Activated T-helper 2 cell treated with anti-CD3 and anti-CD28 coated beads, Interferon-gamma antibody, Interleukin-2, Interleukin-4, amounts not matched to agents 10 μg/mL and 5 μg/mL and 100 μg/mL, durations not matched to agents 14 hours and 24 hours and 36 hours (primary cell): Measurements from ENCODE around the gene SMURF2. TPM values are rescaled to one million over a fixed set of nuclear protein-coding genes. Genes with fewer than 3 reads are reported as not detected.
"Not testable (repeated sequence)": the region's sequence is repeated elsewhere in the genome, so short reads cannot be mapped to it uniquely, and the experiment has no call there.

Source experiments
- DNase-seq: peaks from one replicate; pipeline ENCODE4 v3.0.0; 2021; ENCODE audit warnings: low spot score
- H3K27ac Mint-ChIP-seq: one replicate; pipeline ENCODE4 v1.8.0; 2021; ENCODE audit warnings: mixed read lengths
- H3K27me3 Mint-ChIP-seq: one replicate; pipeline ENCODE4 v1.8.0; 2021; ENCODE audit warnings: low read depth, mixed read lengths
- H3K36me3 Mint-ChIP-seq: one replicate; pipeline ENCODE4 v1.8.0; 2021; ENCODE audit warnings: low read depth, mixed read lengths
- H3K4me1 Mint-ChIP-seq: one replicate; pipeline ENCODE4 v1.8.0; 2021; ENCODE audit warnings: low read depth, mixed read lengths
- H3K4me3 Mint-ChIP-seq: one replicate; pipeline ENCODE4 v1.8.0; 2021; ENCODE audit warnings: low read depth, mild to moderate bottlenecking, moderate library complexity, mixed read lengths
- H3K9me3 Mint-ChIP-seq: one replicate; pipeline ENCODE4 v1.8.0; 2021; ENCODE audit warnings: mixed read lengths
- intact Hi-C: fragments of 100-400 bp; cut with micrococcal nuclease; formaldehyde crosslinking; loops from one replicate; pipeline ENCODE4 v1.15.1; 2023
- total RNA-seq: library from RNA; stranded (reverse); gene quantifications from 2 replicates; pipeline ENCODE4 v1.2.3, GENCODE V29; 2022

The SMURF2 gene
- total RNA-seq, 1 donor from 2014 or later = 13.1 TPM

DNA sequence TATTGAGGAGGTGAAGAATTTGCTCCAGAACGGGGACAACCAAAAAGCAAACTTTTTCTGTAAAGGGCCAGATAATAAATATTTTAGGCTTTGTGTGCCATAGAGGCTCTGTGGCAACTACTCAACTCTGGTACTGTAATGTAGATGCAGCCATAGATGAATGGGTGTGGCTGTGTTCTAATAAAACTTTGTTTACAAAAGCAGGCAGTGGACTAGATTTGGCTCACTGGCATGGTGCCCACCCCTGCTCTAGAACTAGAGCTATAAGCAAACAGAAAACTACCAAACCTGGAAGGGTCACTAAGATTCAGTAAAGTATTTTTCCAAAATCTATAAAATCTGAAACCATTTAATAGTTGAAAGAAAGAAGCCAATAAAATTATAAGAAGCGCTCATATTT lies 24.6 kb upstream of the SMURF2 start:
- no peaks in the 10 kb centered on the region for H3K9me3 Mint-ChIP-seq
- no peak for DNase-seq
- H3K27ac Mint-ChIP-seq = no peak overlapping the region
- no peaks in the 10 kb centered on the region for H3K27me3 Mint-ChIP-seq
- intact Hi-C loops = no loop called here
- peaks cover 2% of the 10 kb centered on the region for H3K4me1 Mint-ChIP-seq
- no peaks in the 10 kb centered on the region for H3K36me3 Mint-ChIP-seq
- H3K4me3 Mint-ChIP-seq = no peak overlapping the region

DNA sequence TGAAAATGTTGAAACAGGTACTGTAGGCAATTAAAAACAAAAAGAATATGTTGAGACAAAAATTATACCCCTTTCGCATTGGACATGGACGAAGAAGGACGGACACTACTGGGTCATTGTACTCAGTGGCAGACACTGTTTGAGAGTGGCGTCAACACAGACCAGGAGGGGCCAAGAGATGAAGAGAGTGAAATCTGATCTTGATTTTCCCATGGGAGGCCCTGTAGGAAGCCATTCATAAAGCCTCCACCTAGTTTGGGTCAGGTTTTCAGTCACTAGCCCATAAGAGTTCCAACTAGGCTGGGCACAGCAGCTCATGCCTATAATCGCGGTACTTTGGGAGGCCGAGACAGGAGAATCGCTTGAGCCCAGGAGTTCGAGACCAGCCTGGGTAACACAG lies 23.6 kb upstream of the SMURF2 start:
- H3K9me3 Mint-ChIP-seq = no peaks in the 10 kb centered on the region
- no peak overlapping the region for H3K27ac Mint-ChIP-seq
- no peak overlapping the region for H3K4me3 Mint-ChIP-seq
- no peaks in the 10 kb centered on the region for H3K36me3 Mint-ChIP-seq
- intact Hi-C loops = no loop called here
- H3K27me3 Mint-ChIP-seq = no peaks in the 10 kb centered on the region
- H3K4me1 Mint-ChIP-seq = peaks cover 2% of the 10 kb centered on the region
- DNase-seq = no peak

DNA sequence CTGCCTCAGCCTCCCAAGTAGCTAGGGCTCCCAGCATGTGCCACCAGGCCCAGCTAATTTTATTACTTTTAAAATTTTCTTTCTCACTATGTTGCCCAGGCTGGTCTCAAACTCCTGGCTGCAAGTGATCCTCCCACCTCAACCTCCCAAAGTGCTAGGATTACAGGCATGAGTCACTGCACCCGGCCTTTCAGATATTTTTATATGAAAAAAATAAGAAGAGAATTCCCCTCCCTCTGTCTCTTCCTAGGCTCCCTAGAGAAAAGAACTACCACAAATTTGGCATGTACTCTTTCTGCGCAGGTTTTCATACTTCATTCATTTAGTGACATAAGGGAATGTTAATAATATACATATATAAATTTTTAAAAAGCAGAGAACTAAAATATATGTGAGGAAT lies 21.7 kb upstream of the SMURF2 start:
- Mint-ChIP-seq H3K9me3 (no peaks in the 10 kb centered on the region), H3K27ac (no peak overlapping the region), H3K36me3 (no peaks in the 10 kb centered on the region), H3K27me3 (no peaks in the 10 kb centered on the region), H3K4me1 (peaks cover 2% of the 10 kb centered on the region), H3K4me3 (no peak overlapping the region)
- DNase-seq = no peak
- intact Hi-C loops = no loop called here

DNA sequence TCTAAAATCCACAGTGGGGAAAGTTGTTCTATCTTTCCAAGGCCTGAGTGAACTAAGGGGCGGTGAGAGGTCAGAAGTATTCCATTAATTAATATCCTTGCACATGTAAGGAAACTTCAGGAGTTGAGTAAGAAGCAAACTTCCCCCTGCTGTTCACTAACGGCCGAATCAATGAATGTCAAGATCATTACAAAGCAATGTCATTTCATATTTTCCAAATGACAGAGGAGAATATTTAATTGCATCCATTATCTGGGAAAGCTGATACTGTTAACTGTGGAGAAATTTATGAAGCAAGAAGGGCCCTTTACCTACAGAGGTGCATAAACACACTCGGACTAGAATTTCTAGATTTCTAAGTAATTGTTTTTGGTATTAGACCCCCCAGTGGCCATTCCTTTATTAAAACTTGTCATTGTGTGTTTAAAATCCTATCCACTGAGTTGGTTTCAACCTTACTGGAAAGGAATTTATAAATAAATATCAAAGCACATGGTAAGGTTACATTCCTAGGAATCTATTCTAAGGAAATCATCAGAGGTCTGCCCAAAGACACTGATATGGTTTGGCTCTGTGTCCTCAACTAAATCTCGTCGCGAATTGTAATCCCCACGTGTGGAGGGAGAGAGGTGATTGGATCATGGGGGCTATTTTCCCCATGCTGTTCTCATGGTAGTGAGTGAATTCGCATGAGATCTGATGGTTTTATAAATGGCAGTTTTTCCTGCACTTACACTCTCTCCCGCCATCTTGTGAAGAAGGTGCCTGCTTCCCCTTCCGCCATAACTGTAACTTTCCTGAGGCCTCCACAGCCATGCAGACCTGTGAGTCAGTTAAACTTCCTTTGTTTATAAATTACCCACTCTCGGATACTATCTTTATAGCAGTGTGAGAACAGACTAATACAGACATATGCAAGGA lies 20.4 kb upstream of the SMURF2 start:
- DNase-seq = no peak
- Mint-ChIP-seq H3K4me3 (no peak overlapping the region), H3K27me3 (no peaks in the 10 kb centered on the region), H3K36me3 (no peaks in the 10 kb centered on the region), H3K4me1 (peaks cover 2% of the 10 kb centered on the region), H3K9me3 (no peaks in the 10 kb centered on the region), H3K27ac (no peak overlapping the region)
- intact Hi-C loops = no loop called here

DNA sequence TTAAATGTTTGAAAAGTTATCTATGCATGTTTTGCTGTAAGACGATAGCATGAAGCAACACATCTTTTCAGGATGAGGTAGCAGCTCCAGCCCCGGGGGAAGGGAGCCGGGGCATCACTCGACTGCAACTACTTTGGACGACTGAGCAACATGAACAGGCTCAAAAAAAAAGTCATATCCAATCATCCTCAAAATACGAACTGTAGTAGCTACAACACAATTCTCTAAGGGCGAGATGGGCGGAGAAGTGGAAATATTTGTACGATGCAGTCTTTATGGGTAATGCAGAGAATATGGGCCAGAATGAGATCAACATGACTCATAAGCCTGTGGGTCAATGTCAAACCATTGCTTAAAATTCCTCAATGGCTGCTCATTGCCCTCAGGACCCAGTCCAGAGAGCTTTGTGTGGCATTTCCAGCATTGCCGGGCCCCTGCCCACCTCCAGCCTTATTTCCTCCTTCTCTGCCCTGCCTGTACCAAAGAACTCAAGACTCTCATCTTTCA lies 17.7 kb upstream of the SMURF2 start:
- H3K27me3 Mint-ChIP-seq = no peaks in the 10 kb centered on the region
- DNase-seq = no peak
- peaks cover 2% of the 10 kb centered on the region for H3K4me1 Mint-ChIP-seq
- no peak overlapping the region for H3K4me3 Mint-ChIP-seq
- no peak overlapping the region for H3K27ac Mint-ChIP-seq
- no peaks in the 10 kb centered on the region for H3K36me3 Mint-ChIP-seq
- no peaks in the 10 kb centered on the region for H3K9me3 Mint-ChIP-seq
- intact Hi-C loops = no loop called here

DNA sequence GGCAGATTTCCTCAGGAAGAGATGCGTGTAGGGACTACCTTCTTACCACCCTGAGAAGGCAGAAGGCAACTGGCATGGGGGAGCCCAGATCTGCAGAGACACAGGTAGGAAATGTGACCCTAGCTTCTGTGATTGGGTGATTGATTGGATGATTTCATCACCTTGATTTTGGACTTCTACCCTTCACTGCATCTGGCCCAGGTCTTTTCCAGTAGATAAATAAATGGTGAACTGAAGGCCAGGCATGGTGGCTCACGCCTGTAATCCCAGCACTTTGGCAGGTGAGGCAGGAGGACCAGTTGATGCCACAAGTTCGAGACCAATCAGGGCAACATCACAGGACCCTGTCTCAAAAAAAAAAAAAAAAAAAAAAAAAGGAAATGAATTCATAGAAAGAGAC lies 14.7 kb upstream of the SMURF2 start:
- Mint-ChIP-seq H3K9me3 (no peaks in the 10 kb centered on the region), H3K27me3 (no peaks in the 10 kb centered on the region), H3K27ac (no peak overlapping the region), H3K36me3 (no peaks in the 10 kb centered on the region), H3K4me1 (no peaks in the 10 kb centered on the region), H3K4me3 (no peak overlapping the region)
- intact Hi-C loops = no loop called here
- no peak for DNase-seq

DNA sequence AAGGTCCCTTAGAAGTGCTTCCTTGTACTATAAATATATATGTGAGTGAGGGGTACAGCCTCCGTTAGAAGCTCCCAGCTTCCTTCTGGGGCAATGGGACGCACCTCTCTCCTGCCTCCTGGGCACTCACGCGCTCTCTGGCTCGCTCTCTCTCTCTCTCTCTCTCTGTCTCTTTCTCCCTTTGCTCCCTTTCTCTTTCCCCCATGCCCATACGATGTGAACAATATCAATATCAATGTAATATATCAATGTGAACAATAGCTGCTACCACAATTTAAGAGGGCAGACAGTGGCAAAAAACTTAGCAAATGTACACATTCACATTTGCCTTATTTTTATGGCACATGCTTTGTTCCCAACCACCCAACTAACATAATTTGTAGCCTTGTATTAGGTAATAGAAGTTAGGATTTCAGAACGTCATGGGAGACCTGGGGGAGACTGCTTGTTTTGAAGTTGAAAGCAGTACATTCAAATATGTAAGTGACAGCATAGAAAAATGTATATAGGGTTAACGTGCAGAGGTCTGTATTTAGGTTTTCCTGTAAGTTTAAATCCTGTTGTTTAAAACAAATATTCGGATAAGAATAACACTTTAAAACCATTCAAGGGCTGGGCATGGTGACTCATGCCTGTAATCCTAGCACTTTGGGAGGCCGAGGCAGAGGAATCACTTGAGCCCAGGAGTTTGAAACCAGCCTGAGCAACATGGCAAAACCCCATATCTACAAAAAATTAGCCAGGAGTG lies 8.9 kb upstream of the SMURF2 start:
- H3K4me1 Mint-ChIP-seq, H3K27me3 Mint-ChIP-seq, H3K4me3 Mint-ChIP-seq, H3K27ac Mint-ChIP-seq, H3K36me3 Mint-ChIP-seq, DNase-seq, H3K9me3 Mint-ChIP-seq, intact Hi-C loops: not testable (repeated sequence)

DNA sequence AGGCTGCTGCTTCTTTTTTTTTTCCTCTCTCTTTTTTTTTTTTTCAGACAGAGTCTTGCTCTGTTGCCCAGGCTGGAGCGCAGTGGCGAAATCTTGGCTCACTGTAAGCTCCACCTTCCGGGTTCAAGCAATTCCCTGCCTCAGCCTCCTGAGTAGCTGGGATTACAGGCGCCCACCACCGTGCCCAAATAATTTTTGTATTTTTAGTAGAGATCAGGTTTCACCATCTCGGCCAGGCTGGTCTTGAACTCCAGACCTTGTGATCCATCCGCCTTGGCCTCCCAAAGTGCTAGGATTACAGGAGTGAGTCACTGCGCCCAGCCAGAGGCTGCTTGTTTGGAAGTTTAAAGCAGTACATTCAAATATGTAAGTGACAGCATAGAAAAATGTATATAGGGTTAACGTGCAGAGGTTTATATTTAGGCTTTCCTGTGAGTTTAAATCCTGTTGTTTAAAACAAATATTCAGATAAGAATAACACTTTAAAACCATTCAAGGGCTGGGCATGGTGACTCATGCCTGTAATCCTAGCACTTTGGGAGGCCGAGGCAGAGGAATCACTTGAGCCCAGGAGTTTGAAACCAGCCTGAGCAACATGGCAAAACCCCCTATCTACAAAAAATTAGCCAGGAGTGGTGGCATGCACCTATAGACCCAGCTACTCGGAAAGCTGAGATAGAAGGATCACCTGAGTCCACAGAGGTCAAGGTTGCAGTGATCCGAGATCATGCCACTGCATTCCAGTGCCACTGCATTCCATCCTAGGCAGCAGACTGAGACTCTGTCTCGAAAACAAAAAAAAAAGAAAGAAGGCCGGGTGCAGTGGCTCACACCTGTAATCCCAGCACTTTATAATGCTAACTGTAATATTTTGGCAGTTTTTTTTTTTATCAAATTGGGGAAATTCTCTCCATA lies 6.0 kb upstream of the SMURF2 start:
- H3K4me3 Mint-ChIP-seq, H3K9me3 Mint-ChIP-seq, H3K4me1 Mint-ChIP-seq, H3K36me3 Mint-ChIP-seq, H3K27ac Mint-ChIP-seq, H3K27me3 Mint-ChIP-seq, DNase-seq: not testable (repeated sequence)
- intact Hi-C loops = loop anchor here (10.0 kb wide), 1 partner anchor 67 kb away; no protein-coding TSS in a partner anchor

DNA sequence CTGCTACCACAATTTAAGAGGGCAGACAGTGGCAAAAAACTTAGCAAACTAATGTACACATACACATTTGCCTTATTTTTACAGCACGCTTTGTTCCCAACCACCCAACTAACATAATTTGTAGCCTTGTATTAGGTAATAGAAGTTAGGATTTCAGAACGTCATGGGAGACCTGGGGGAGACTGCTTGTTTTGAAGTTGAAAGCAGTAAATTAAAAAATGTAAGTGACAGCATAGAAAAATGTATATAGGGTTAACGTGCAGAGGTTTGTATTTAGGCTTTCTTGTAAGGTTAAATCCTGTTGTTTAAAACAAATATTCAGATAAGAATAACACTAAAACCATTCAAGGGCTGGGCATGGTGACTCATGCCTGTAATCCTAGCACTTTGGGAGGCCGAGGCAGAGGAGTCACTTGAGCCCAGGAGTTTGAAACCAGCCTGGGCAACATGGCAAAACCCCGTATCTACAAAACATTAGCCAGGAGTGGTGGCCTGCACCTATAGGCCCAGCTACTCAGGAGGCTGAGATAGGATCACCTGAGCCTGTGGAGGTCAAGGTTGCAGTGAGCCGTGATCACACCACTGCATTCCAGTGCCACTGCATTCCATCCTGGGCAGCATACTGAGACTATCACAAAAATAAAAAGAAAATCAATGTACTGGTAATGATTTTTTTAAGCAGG lies 2.3 kb upstream of the SMURF2 start:
- intact Hi-C loops = loop anchor here (5.0 to 10.0 kb wide), 2 partner anchors 43 to 70 kb away; no protein-coding TSS in a partner anchor
- H3K9me3 Mint-ChIP-seq, H3K27ac Mint-ChIP-seq, DNase-seq, H3K27me3 Mint-ChIP-seq, H3K4me3 Mint-ChIP-seq, H3K36me3 Mint-ChIP-seq: not testable (repeated sequence)
- peaks cover 19% of the 10 kb centered on the region for H3K4me1 Mint-ChIP-seq

DNA sequence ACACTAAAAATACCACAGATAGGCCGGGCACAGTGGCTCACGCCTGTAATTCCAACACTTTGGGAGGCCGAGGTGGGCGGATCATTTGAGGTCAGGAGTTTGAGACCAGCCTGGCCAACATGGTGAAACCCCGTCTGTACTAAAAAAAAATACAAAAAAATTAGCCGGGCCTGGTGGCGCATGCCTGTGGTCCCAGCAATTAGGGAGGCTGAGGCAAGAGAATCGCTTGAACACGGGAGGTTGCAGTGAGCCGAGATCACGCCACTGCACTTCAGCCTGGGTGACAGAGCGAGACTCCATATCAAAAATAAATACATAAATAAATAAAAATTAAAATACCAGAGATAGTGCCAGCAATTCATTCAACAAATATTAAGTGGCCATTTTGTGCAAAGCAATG lies 1.7 kb upstream of the SMURF2 start:
- H3K4me3 Mint-ChIP-seq, H3K9me3 Mint-ChIP-seq, H3K36me3 Mint-ChIP-seq, DNase-seq, H3K27me3 Mint-ChIP-seq, H3K27ac Mint-ChIP-seq: not testable (repeated sequence)
- H3K4me1 Mint-ChIP-seq = peaks cover 22% of the 10 kb centered on the region
- intact Hi-C loops = loop anchor here (5.0 to 10.0 kb wide), 2 partner anchors 43 to 71 kb away; no protein-coding TSS in a partner anchor

DNA sequence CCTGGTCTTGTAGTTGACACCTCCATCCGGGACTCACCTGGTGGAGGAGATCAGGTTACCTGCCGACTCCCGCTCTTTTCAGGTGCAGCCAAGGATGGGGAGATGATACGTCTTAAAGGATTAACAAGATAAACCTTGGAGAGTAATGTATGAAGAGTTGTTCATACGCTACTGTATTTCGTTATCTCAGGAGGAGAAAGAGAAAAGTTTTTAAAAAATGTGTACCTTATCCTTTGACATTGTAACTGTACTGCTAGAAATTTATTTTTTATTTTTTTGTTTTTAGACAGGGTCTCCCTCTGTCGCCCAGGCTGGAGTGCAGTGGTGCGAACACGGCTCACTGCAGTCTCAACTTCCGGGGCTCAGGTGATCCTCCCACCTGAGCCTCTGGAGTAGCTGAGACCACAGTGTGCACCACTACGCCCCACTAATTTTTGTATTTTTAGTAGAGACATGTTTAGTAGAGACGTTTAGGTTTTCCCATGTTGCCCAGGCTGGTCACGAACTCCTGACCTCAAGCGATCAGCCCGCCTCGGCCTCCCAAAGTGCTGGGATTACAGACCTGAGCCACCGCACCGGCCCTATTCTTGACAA lies 764 bp upstream of the SMURF2 start:
- intact Hi-C loops = loop anchor here (5.0 to 10.0 kb wide), 2 partner anchors 44 to 72 kb away; no protein-coding TSS in a partner anchor
- Mint-ChIP-seq H3K4me1 (peaks cover 24% of the 10 kb centered on the region), H3K9me3 (no peaks in the 10 kb centered on the region), H3K4me3 (peak overlapping the region; percentile 88), H3K27ac (no peak overlapping the region), H3K36me3 (peaks cover 10% of the 10 kb centered on the region), H3K27me3 (no peaks in the 10 kb centered on the region)
- no peak for DNase-seq

DNA sequence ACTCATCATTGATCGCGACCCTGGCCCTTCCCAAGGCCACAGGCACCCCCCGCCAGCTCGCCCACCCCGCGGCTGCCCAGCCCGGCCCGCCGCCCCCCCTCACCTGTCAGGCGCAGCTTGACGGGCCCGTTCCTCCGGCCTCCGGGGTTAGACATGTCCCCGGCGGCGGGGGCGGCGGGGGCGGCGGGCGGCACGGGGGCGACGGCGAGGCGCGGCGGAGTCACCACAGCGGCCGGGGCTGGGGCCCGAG lies 456 bp downstream of the SMURF2 start:
- H3K9me3 Mint-ChIP-seq = no peaks in the 10 kb centered on the region
- H3K4me3 Mint-ChIP-seq = peak overlapping the region; percentile 96
- H3K27ac Mint-ChIP-seq = peak overlapping the region; percentile 93
- intact Hi-C loops = loop anchor here (2.0 to 10.0 kb wide), 4 partner anchors 46 to 165 kb away; partner anchors contain the start of genes CEP95, DDX5 and POLG2
- H3K36me3 Mint-ChIP-seq = peaks cover 17% of the 10 kb centered on the region
- H3K27me3 Mint-ChIP-seq = no peaks in the 10 kb centered on the region
- peaks cover 27% of the 10 kb centered on the region for H3K4me1 Mint-ChIP-seq
- DNase-seq = no peak
